Stimulated activated effector memory CD8-positive, alpha-beta T cell treated with anti-CD3 and anti-CD28 coated beads, Interleukin-12 subunit alpha, Interleukin-12 subunit beta, amount 100 ng/mL, for 72 hours (primary cell): ENCODE data around the gene CACNA2D1.

Source experiments
- ATAC-seq: fragments of 150-1000 bp; cut with Tn5 transposase; 2 replicates; pipeline ENCODE4 v1.10.0; 2021
- DNase-seq, 2 donors: peaks; one replicate each; pipeline ENCODE4 v3.0.0; 2021 to 2022; ENCODE audit warnings: low spot score in 2 of 2
- H3K27ac Mint-ChIP-seq: one replicate; pipeline ENCODE4 v1.8.0; 2022; ENCODE audit warnings: mild to moderate bottlenecking, mixed read lengths
- H3K36me3 Mint-ChIP-seq: one replicate; pipeline ENCODE4 v1.8.0; 2022; ENCODE audit warnings: mild to moderate bottlenecking, mixed read lengths
- H3K4me1 Mint-ChIP-seq: one replicate; pipeline ENCODE4 v1.8.0; 2022; ENCODE audit warnings: mixed read lengths
- H3K4me3 Mint-ChIP-seq: one replicate; pipeline ENCODE4 v1.8.0; 2022; ENCODE audit warnings: mild to moderate bottlenecking, mixed read lengths
- H3K9me3 Mint-ChIP-seq: one replicate; pipeline ENCODE4 v1.8.0; 2022; ENCODE audit warnings: mixed read lengths

The CACNA2D1 gene

GRCh38 chr7:82229164-82229563 lies 214.4 kb downstream of the CACNA2D1 start:
- Mint-ChIP-seq H3K9me3 (no peaks in the 10 kb centered on the region), H3K4me1 (no peaks in the 10 kb centered on the region), H3K4me3 (no peak overlapping the region), H3K36me3 (no peaks in the 10 kb centered on the region), H3K27ac (no peak overlapping the region)
- ATAC-seq (no peak), DNase-seq (no peak)

DNA sequence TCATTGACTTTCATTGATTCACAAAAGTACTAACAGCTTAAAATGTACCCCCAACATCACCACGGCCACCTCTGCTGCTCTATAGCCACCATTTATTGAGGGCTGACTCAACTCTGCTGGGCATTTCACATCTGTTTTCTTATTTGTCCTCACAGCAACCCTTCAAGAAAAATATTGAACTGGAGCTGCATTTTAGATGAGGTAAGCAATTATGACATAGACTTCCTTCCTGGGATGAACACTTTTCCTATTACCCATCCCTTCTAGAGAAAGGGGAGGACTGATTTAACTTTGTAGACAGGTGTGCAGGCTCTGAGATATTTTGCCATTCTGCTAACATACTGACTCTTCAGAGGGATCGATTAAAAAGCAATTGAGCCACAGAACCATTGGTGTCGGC lies 217.4 kb downstream of the CACNA2D1 start:
- ATAC-seq: no peak
- Mint-ChIP-seq H3K27ac (no peak overlapping the region), H3K4me1 (no peaks in the 10 kb centered on the region), H3K4me3 (no peak overlapping the region), H3K36me3 (no peaks in the 10 kb centered on the region), H3K9me3 (no peaks in the 10 kb centered on the region)
- DNase-seq: no peak

- no peak for ATAC-seq
- Mint-ChIP-seq H3K36me3 (no peaks in the 10 kb centered on the region), H3K27ac (no peak overlapping the region), H3K9me3 (no peaks in the 10 kb centered on the region), H3K4me3 (no peak overlapping the region), H3K4me1 (no peaks in the 10 kb centered on the region)
- DNase-seq: no peak
Observed at GRCh38 chr7:82224529-82224928, 219.0 kb downstream of the CACNA2D1 start.

DNA sequence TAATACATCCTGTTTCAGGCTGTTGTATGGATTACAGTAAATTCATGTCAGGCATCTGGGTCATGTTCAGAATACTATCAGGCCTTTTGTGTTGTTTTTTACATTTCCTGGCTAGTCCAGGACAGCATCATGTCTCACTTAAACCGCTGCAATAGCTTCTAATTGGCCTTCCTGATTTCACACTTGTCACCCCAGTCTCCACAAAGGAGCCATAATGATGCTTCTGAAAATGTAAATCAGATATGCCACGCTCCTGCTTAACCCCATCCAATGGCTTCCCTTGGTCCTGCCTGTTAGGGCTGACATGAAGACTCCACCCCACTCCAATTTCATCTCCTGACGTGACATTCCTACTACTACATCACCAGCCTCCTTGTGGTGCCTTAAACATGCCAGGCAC lies 220.0 kb downstream of the CACNA2D1 start:
- Mint-ChIP-seq H3K27ac (no peak overlapping the region), H3K9me3 (no peaks in the 10 kb centered on the region), H3K4me3 (no peak overlapping the region), H3K36me3 (no peaks in the 10 kb centered on the region), H3K4me1 (no peaks in the 10 kb centered on the region)
- no peak for DNase-seq
- no peak for ATAC-seq

DNA sequence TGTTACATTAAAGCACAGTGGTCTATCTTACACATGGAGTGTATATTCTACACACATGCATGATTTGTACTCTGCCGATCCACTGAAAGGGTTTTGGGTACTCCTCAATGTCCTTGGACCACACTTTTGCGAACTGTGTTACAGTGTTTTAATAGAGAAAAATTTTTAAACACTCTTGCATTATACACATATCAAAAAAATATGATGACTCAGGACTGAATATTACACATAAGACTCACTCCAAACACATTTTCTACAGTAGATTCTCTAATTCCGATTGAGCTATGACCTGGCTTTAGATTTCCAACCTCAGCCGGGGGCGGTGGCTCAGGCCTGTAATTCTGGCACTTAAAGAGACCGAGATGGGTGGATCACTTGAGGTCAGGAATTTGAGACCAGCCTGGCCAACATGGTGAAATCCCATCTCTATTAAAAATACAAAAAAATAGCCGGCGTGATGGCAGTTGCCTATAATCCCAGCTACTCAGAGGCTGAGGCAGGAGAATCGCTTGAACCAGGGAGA lies 222.4 kb downstream of the CACNA2D1 start:
- DNase-seq (no peak), ATAC-seq (no peak)
- Mint-ChIP-seq H3K27ac (no peak overlapping the region), H3K36me3 (no peaks in the 10 kb centered on the region), H3K4me3 (no peak overlapping the region), H3K4me1 (no peaks in the 10 kb centered on the region), H3K9me3 (no peaks in the 10 kb centered on the region)

DNA sequence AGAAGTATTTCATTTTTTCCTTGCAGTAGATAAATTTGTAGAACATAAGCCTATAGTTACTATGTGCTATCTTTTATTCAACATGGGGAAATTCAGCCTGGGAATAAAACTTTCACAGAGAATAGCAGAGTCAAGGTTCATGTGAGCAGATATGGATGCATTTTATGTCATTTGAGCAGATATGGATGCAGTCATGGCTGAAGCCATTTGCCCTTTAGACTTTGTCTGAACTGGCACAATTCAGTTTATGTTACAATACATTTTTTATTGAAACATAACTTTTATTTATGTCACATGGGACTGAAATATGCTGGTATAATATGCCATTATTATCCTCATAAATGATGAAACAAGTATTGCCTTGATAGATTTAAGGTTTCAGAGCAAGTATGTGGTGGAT lies 231.1 kb downstream of the CACNA2D1 start:
- ATAC-seq (no peak), DNase-seq (no peak)
- H3K36me3 Mint-ChIP-seq: no peaks in the 10 kb centered on the region
- H3K4me1 Mint-ChIP-seq: no peaks in the 10 kb centered on the region
- H3K9me3 Mint-ChIP-seq: peaks cover 11% of the 10 kb centered on the region
- H3K4me3 Mint-ChIP-seq: no peak overlapping the region
- no peak overlapping the region for H3K27ac Mint-ChIP-seq

GRCh38 chr7:82211333-82211732 lies 232.2 kb downstream of the CACNA2D1 start:
- Mint-ChIP-seq H3K4me1 (no peaks in the 10 kb centered on the region), H3K9me3 (peaks cover 15% of the 10 kb centered on the region), H3K4me3 (no peak overlapping the region), H3K27ac (no peak overlapping the region), H3K36me3 (no peaks in the 10 kb centered on the region)
- ATAC-seq (no peak), DNase-seq (no peak)

- DNase-seq (no peak), ATAC-seq (no peak)
- H3K27ac Mint-ChIP-seq: no peak overlapping the region
- H3K4me3 Mint-ChIP-seq: no peak overlapping the region
- peaks cover 15% of the 10 kb centered on the region for H3K9me3 Mint-ChIP-seq
- no peaks in the 10 kb centered on the region for H3K4me1 Mint-ChIP-seq
- no peaks in the 10 kb centered on the region for H3K36me3 Mint-ChIP-seq
Observed at GRCh38 chr7:82210416-82211184, 233.0 kb downstream of the CACNA2D1 start.

DNA sequence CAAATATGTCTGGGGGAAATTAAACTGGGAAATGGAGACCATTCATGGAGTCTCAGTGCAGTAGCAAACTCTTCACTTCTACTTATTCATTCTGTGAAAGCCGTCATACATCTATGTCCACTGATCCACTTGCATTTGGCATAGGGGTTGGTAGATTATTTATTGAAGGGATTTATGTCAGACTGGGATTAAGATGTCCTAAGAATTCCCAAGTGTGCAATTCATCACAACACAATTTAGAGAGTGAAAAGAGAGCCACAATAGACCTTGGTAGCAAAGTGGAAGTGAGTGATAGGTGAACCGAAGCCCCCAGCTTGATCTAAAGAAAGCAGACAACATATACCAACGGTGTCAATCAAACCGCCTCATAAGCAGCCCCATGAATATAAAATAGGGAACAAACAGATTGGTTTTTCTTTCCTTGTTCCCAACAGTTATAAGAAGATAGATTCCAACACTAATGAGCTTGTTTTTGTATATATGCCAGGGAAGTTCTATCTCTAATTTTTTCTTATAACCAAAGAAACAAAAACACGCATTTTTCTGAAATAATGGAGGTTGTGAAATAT lies 234.3 kb downstream of the CACNA2D1 start:
- Mint-ChIP-seq H3K9me3 (peaks cover 11% of the 10 kb centered on the region), H3K4me3 (no peak overlapping the region), H3K27ac (no peak overlapping the region), H3K36me3 (no peaks in the 10 kb centered on the region), H3K4me1 (no peaks in the 10 kb centered on the region)
- no peak for DNase-seq
- no peak for ATAC-seq

DNA sequence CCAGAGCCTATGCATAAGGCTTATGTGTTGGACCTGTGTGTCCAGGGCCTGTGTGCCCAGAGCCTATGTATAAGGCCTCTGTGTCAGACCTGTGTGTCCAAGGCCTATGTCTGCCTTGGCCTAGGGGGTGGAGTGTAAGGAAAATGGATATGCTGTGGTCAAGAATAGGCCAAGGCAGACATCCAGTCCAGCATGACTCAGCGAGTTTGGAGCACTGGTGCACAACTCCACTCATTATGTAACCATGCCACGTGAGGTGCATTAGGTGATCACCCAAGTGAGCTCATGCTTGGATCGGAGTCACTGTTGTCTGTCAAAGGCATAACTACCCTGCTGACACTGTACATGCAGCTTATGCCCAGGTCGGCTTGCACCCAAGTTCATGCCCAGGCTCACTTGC lies 238.9 kb downstream of the CACNA2D1 start:
- H3K36me3 Mint-ChIP-seq: no peaks in the 10 kb centered on the region
- ATAC-seq: peak; percentile 19
- no peak overlapping the region for H3K27ac Mint-ChIP-seq

GRCh38 chr7:82202965-82203364 lies 240.6 kb downstream of the CACNA2D1 start:
- Mint-ChIP-seq H3K4me3 (no peak overlapping the region), H3K4me1 (no peaks in the 10 kb centered on the region), H3K27ac (no peak overlapping the region), H3K9me3 (peaks cover 7% of the 10 kb centered on the region), H3K36me3 (no peaks in the 10 kb centered on the region)
- no peak for DNase-seq
- ATAC-seq: peak; percentile 34

More for the DNA sequence above, 238.9 kb downstream of the CACNA2D1 start:
- H3K4me1 Mint-ChIP-seq: no peaks in the 10 kb centered on the region
- peaks cover 10% of the 10 kb centered on the region for H3K9me3 Mint-ChIP-seq
- no peak for DNase-seq
- no peak overlapping the region for H3K4me3 Mint-ChIP-seq

DNA sequence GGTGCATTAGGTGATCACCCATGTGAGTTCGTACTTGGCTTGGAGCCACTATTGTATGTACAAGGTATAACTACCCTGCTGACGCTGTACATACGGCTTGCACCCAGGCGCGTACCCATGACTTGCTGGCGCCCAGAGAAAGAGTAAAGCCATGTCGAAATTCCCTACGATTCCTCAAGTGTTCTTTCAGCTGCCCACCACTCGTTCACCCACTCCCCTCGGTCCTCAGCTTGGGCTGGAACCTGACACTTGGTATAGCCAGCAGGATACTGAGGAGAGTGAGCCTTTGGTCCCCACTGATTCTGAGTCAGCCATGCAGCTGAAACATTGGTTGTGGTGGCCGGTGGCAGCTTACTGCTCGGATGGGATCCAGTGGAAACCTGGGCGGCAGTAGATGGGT lies 241.5 kb downstream of the CACNA2D1 start:
- Mint-ChIP-seq H3K4me3 (no peak overlapping the region), H3K4me1 (no peaks in the 10 kb centered on the region), H3K9me3 (peaks cover 5% of the 10 kb centered on the region), H3K27ac (no peak overlapping the region), H3K36me3 (no peaks in the 10 kb centered on the region)
- ATAC-seq (no peak), DNase-seq (no peak)

DNA sequence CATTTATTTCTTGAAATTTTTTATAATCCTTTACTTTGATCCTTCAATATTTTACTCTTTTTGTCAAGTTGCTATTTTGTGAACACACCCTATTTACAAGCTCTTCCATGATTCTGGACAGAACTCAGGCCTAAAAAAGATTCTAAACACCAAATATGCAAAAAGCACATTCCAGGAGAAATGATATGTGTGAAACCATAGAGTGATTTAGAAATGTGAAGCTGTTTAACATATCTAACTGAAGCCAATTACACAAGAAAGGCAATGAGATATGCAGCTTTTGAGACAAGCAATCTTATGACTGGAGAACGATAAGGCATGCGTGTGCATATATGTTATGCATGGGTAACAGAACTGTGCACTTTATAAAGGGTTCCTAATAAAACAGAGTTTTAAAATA lies 243.0 kb downstream of the CACNA2D1 start:
- no peaks in the 10 kb centered on the region for H3K4me1 Mint-ChIP-seq
- H3K9me3 Mint-ChIP-seq: peaks cover 9% of the 10 kb centered on the region
- no peak for ATAC-seq
- H3K4me3 Mint-ChIP-seq: no peak overlapping the region
- no peaks in the 10 kb centered on the region for H3K36me3 Mint-ChIP-seq
- no peak for DNase-seq
- H3K27ac Mint-ChIP-seq: no peak overlapping the region

- DNase-seq (no peak), ATAC-seq (no peak)
- no peaks in the 10 kb centered on the region for H3K36me3 Mint-ChIP-seq
- H3K4me3 Mint-ChIP-seq: no peak overlapping the region
- no peaks in the 10 kb centered on the region for H3K4me1 Mint-ChIP-seq
- no peak overlapping the region for H3K27ac Mint-ChIP-seq
- peaks cover 12% of the 10 kb centered on the region for H3K9me3 Mint-ChIP-seq
Observed at GRCh38 chr7:82194016-82194643, 249.4 kb downstream of the CACNA2D1 start.

DNA sequence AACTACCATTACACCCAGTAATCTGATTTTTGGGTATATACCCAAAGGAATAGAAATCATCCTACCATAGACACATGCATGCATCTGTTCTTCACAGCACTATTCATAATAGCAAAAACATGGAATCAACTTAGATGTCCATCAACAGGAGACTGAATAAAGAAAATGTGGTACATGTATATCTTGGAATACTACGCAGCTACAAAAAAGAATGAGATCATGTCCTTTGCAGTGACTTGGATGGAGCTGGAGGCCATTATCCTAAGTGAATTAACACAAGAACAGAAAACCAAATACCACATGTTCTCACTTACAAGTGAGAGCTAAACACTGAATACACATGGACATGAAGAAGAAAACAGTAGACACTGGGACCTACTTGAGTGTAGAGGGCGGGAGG lies 254.9 kb downstream of the CACNA2D1 start:
- Mint-ChIP-seq H3K4me1 (no peaks in the 10 kb centered on the region), H3K9me3 (peaks cover 10% of the 10 kb centered on the region), H3K36me3 (no peaks in the 10 kb centered on the region), H3K27ac (no peak overlapping the region), H3K4me3 (no peak overlapping the region)
- no peak for ATAC-seq
- DNase-seq: no peak

GRCh38 chr7:82185443-82185842 lies 258.1 kb downstream of the CACNA2D1 start:
- DNase-seq (no peak), ATAC-seq (no peak)
- Mint-ChIP-seq H3K4me3 (no peak overlapping the region), H3K9me3 (peaks cover 14% of the 10 kb centered on the region), H3K36me3 (no peaks in the 10 kb centered on the region), H3K27ac (no peak overlapping the region), H3K4me1 (no peaks in the 10 kb centered on the region)
